Gastrocnemius medialis (tissue), 4 donors: ENCODE measurements around the gene SLC4A9.

Experiments
- CTCF ChIP-seq, 5 experiments: fragments of 450-650 bp in 3 of 5; fragments of 200-600 bp in 2 of 5; sonication (generic) in 2 of 5; IDR thresholded peaks in 4 of 5; conservative IDR thresholded peaks in 1 of 5; 1 replicate in 4 of 5; 2 replicates in 1 of 5; pipeline ENCODE4 v1.5.1; 2016 to 2019; ENCODE audit warnings: antibody characterized with exemption in 5 of 5, mild to moderate bottlenecking in 3 of 5, moderate library complexity in 3 of 5
- POLR2A ChIP-seq, 2 donors: fragments of 450-650 bp; IDR thresholded peaks; one replicate each; pipeline ENCODE4 v1.6.1; 2017; ENCODE audit warnings: antibody characterized with exemption in 2 of 2, mild to moderate bottlenecking in 2 of 2, moderate library complexity in 2 of 2

- TF ChIP-seq CTCF (IDR thresholded peaks at IDR 0.05 in 4 of 5, conservative IDR thresholded peaks at IDR 0.05 in 1 of 5) (no peak), POLR2A (IDR thresholded peaks at IDR 0.05) (no peak)
Measured at GRCh38 chr5:140338908-140339307, 21.1 kb upstream of the SLC4A9 start.
